Measurements from ENCODE around the gene PLAAT3.
"Not testable (repeated sequence)": the region's sequence is repeated elsewhere in the genome, so short reads cannot be mapped to it uniquely, and the experiment has no call there.

Gene PLAAT3

GRCh38 chr11:63554877-63555223, 59.4 kb downstream of the PLAAT3 start:
- DNase-seq (ENCODE audit: low read depth) = no peak
- no peak for TF ChIP-seq CTCF (IDR thresholded peaks at IDR 0.05; ENCODE audit: low read length, missing control alignments)
- no peak overlapping the region for H3K4me3 ChIP-seq (replicated peaks; ENCODE audit: low read depth, low read length)

- no peak for TF ChIP-seq CTCF (IDR thresholded peaks at IDR 0.05; ENCODE audit: low read length, missing control alignments)
- no peak for DNase-seq (ENCODE audit: low read depth)
- no peak overlapping the region for H3K4me3 ChIP-seq (replicated peaks; ENCODE audit: low read depth, low read length)
Observed at GRCh38 chr11:63553759-63554158, 60.5 kb downstream of the PLAAT3 start.

GRCh38 chr11:63552921-63553320, 61.3 kb downstream of the PLAAT3 start:
- no peak for DNase-seq (ENCODE audit: low read depth)
- no peak for TF ChIP-seq CTCF (IDR thresholded peaks at IDR 0.05; ENCODE audit: low read length, missing control alignments)
- H3K4me3 ChIP-seq (replicated peaks; ENCODE audit: low read depth, low read length) = no peak overlapping the region

- DNase-seq (ENCODE audit: low read depth) = no peak
- no peak overlapping the region for H3K4me3 ChIP-seq (replicated peaks; ENCODE audit: low read depth, low read length)
- TF ChIP-seq CTCF (IDR thresholded peaks at IDR 0.05; ENCODE audit: low read length, missing control alignments) = no peak
Observed at GRCh38 chr11:63551889-63552266, 62.4 kb downstream of the PLAAT3 start.

GRCh38 chr11:63551091-63551888, 62.9 kb downstream of the PLAAT3 start:
- no peak for TF ChIP-seq CTCF (IDR thresholded peaks at IDR 0.05; ENCODE audit: low read length, missing control alignments)
- no peak overlapping the region for H3K4me3 ChIP-seq (replicated peaks; ENCODE audit: low read depth, low read length)
- no peak for DNase-seq (ENCODE audit: low read depth)

GRCh38 chr11:63550156-63550700, 64.0 kb downstream of the PLAAT3 start:
- H3K4me3 ChIP-seq (replicated peaks; ENCODE audit: low read depth, low read length); DNase-seq (ENCODE audit: low read depth): not testable (repeated sequence)

GRCh38 chr11:63549411-63549810, 64.8 kb downstream of the PLAAT3 start:
- TF ChIP-seq CTCF (IDR thresholded peaks at IDR 0.05; ENCODE audit: low read length, missing control alignments) = no peak
- no peak for DNase-seq (ENCODE audit: low read depth)
- no peak overlapping the region for H3K4me3 ChIP-seq (replicated peaks; ENCODE audit: low read depth, low read length)

Data from fibroblast of pulmonary artery (primary cell).